Hepatic stellate cell (primary cell): Measurements from ENCODE around the gene EIF4B.

ENCODE experiments used
- DNase-seq: peaks from one replicate; pipeline ENCODE4 v3.0.0; 2011; ENCODE audit warnings: low spot score

EIF4B gene

GRCh38 chr12:53068811-53069585 lies 62.7 kb downstream of the EIF4B start:
- DNase-seq: no peak

DNA sequence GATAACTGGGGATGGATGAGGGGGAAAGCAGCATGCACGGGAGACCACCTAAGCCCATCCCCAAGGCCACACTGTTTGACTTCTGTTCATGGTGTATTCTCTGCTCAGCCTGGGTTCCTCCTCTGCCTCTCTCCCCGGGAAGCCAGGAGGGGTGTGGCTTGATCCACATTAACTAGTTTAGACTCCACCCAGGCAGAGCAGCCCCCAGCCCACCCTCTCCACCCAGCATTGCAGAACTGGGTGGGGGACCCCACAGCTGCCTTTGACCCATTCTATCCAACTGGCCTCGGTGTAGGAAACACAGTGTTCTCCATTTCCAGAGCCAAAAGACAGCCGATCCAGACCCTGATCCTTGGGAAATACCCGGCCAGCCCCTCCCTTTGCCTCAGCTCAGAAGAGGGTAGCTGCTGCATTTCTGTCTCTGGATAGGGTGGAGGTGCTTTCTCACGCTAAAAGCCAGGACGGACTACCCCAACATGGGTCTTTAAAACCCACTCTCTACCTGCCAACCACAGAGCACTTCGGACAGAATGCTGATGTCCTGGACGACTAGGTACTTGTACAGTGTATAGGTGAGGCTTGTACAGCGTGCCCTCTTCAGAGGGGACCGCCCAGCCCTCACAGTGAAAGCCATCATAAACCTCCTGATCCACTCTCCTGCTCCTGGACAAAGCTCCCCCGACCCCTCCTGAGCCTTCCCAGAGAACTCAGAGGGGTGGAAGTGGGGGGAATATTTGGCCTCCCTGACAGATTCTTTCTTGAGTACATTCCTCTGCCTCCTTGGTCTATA lies 63.6 kb downstream of the EIF4B start:
- DNase-seq: no peak

DNA sequence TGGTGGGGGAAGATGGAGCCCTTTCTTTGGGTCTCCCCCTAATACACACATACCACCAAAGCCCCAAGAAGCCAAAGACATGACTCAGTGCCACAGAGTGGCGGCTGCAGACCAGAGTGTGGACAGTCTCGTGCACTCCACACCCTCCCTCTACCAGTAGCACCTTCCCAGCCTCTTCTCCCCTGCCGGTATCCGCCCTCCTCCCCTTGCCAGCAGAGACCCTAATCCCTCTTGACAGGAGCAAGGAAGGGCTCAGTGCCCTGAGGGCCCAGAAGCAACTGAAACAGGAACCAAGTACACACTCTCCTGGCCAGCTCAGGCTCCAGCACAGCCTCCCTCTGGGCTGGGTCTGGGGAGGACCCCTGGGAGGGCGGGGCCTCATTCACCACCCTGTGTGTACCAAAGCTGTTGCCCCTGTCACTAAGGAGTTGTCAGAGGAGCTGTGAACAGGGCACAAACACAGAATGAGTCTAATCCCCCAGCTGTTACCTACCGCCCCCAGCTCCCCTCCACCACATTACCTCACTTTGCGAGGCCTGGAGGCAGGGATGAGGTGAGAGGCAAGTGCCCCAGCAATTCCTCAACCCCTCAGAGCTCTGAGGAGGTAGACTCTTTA lies 64.7 kb downstream of the EIF4B start:
- DNase-seq: no peak

- no peak for DNase-seq
Measured at GRCh38 chr12:53071591-53072551, 65.6 kb downstream of the EIF4B start.

DNA sequence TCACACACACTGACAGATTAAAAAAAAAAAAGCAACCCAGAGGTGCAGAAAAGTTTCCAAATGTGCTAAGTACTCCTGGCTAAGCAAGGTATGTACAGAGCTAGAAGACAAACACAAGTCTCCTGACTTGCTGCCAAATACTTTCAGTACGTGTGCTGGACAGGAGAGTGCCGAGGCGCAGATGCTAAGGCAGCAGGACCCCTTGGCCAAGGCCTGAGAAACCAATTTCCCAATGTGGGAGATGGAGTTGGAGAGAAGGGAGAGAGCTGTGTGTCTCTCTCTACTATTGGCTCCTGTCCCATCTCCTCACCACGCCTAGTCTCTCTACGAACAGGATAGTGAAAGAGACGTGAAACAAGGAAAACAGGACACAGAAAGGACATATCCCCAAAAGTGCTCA lies 67.6 kb downstream of the EIF4B start:
- DNase-seq: no peak

DNA sequence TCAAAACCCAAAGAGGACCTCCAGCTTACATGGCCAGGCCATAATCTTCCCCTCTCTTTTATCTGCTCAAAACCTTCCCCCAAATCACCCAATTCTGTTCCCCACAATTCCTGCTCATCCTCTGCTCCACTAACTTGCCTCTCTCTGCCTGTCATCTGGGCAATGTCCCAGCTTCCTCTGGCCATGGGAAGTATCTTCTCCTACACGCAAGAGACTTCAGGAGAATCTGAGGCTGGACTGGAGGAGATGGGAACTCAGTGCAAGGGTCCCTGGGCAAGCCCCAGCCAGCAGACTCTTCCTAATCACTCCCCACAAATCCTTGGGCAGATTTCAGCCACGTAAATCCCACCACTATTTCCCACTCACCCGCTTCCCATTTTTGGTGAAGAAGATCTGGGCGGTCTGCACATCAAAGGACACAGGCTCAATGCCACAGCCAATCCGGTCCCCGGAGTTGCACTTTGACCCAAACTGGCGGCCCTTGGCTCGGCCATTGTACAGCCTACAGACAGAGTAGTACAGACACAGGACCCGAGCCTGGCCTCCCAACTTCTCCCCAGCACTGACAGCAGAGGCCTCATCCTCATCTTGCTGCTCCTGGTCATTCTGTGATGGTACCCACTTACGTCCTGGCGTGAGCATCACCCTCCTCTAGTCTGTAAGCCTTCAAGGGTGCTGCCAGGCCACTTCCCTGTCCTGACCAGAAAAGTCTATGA lies 68.2 kb downstream of the EIF4B start:
- DNase-seq: no peak

DNA sequence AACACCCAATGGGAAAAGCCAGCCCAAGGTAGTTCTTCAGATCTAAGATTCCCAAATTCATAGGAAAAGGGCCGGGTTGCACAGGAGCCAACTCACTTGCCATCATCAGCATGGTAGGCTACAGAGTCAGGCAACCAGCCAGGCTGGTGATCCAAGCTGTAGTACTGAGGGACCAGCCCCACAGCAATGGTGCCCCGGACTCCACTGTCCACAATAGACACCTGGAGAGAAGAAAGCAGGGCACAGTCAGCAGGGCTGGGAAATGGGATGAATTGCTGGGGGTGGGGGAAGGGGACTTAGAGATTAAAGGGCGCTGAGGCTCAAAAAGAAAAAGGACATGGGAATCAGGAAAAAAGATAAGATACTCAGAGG lies 68.7 kb downstream of the EIF4B start:
- DNase-seq: no peak

DNA sequence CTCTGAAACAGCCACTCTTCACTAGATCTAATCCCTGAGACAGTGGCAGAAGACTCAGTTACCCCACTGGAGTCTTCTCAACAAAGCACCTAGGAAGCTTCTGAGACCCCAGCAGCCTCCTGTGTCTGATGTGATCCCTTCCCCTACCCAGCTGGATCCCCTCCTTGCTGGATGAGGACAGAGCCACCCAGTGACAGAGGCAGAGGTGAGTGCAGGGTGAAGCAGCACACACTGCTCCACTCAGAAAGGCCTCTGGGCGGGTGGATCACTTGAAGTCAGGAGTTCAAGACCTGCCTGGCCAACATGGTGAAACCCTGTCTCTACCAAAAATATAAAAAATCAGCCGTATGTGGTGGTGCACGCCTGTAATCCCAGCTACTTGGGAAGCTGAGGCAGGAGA lies 70.2 kb downstream of the EIF4B start:
- no peak for DNase-seq

DNA sequence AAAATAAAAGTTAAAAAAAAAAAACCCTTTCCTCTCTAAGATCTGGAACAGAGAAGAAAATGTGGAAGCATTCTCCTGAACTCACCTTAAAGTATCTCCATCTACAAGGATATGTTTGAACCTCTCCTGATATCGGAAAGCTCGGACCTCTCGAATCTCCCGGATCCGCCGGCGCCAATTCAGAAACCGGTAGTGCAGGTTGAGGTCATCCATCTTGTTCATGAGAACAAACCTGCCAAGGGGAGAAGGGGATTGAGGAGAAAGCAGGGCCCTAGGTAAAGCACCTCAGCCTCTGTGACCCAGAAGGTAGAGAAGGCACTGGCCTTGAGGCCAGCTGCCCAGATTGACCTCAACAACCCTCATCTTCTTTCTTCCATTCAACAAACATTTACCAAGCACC lies 70.8 kb downstream of the EIF4B start:
- DNase-seq: no peak

GRCh38 chr12:53078425-53079225 lies 72.4 kb downstream of the EIF4B start:
- DNase-seq: no peak

DNA sequence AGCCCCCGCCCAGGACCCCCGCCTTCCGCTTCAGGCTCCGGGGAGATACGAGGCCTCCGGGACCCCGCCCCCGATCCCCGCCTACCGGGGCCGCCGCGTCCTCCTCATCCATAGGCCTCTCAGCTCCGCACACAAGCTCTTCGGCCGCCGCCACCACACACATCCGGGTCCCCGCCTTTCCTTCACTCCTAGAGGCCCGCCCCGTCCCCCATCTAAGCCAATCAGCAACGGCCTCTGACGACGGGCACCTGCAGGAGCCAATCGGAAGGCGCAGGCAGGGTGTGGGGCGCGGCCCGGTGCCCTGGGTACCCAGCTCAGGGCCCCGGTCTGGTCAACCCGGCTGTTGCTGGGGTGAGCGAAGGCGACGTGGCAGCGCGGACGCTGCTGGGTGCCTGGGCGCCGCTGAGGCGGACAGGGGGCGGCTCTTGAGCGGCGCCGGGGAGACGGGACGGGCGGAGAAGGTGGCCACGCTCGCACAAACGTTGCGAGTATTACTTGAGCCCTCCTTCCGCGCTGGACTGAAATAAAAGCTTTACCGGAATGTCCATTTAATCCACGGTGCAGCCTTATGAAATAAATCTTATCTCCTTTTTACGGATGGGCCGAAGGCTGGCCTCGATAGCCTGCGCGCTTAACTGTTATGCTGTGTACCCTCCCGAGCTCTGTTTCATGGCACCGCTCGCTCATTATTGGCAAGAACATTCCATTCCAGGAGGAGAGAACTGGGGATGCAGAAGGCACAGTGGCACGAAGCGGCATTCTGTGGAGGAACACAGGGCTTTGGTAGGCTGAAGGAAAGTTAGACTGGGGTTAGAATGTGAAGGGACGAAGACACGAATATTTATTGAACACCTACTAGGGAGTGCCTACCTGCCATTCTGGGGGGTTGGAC lies 73.2 kb downstream of the EIF4B start, which contains the start of gene SPRYD3:
Gene SPRYD3, minus strand, starts transcription at position 165 of the 892 bp plus-strand sequence. Its CDS starts 57 bp downstream, at position 108.
- DNase-seq: peak; percentile 100

- DNase-seq: no peak
Measured at GRCh38 chr12:53082637-53083175, 76.5 kb downstream of the EIF4B start.

- DNase-seq: no peak
Measured at GRCh38 chr12:53086361-53086760, 80.1 kb downstream of the EIF4B start.

GRCh38 chr12:53090105-53090504 lies 83.8 kb downstream of the EIF4B start:
- DNase-seq: no peak

DNA sequence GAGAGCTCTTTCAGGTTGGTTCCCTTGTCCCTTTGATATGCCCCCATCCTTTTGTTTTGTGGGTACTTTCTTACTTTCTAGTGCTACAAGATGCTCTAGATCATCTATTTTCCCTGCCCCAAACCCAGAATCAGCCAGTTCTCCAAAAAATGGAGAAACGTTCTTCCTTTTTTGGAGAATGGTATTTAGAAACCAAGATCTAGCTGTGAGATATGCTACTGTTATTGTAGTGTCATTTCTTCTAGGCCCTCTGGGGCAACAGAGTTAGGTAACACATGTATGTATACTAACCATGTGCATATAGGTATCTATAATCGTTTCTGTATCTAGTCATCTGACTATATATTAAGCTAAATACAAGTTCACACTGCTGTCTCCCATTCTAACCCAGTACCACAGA lies 84.3 kb downstream of the EIF4B start:
- no peak for DNase-seq

GRCh38 chr12:53091756-53092155 lies 85.5 kb downstream of the EIF4B start:
- no peak for DNase-seq
